GM23248 (cell line): ENCODE results near the gene BEAN1. TPM values are rescaled to one million over a fixed set of nuclear protein-coding genes. Genes with fewer than 3 reads are reported as not detected.

Experiments
- DNase-seq: peaks from one replicate; pipeline ENCODE4 v3.0.0-alpha.2; 2015
- H2AFZ ChIP-seq: fragments of 200-600 bp; sonication (generic); 2 replicates; pipeline ENCODE4 v1.6.1; 2016; ENCODE audit warnings: antibody characterized with exemption
- H3F3A ChIP-seq: fragments of 200-600 bp; sonication (generic); 2 replicates; pipeline ENCODE4 v1.6.1; 2016; ENCODE audit warnings: mild to moderate bottlenecking, antibody characterized with exemption, mixed run types; ENCODE audit not compliant: insufficient read depth
- H3K27ac ChIP-seq: fragments of 200-600 bp; sonication (generic); 2 replicates; pipeline ENCODE4 v1.5.1; 2016; ENCODE audit warnings: mild to moderate bottlenecking
- H3K27me3 ChIP-seq: fragments of 200-600 bp; sonication (generic); replicated peaks from 2 replicates; pipeline ENCODE4 v1.6.1; 2016; ENCODE audit warnings: mild to moderate bottlenecking; ENCODE audit not compliant: insufficient read depth
- H3K36me3 ChIP-seq: fragments of 200-600 bp; sonication (generic); 2 replicates; pipeline ENCODE4 v1.6.1; 2016; ENCODE audit warnings: low read depth, mild to moderate bottlenecking
- H3K4me1 ChIP-seq: fragments of 200-600 bp; sonication (generic); 2 replicates; pipeline ENCODE4 v1.6.1; 2016; ENCODE audit warnings: mild to moderate bottlenecking; ENCODE audit not compliant: insufficient read depth
- H3K4me2 ChIP-seq: fragments of 200-600 bp; sonication (generic); one replicate; pipeline ENCODE4 v1.6.1; 2016; ENCODE audit warnings: mild to moderate bottlenecking; ENCODE audit not compliant: unreplicated experiment
- H3K4me3 ChIP-seq: fragments of 200-600 bp; sonication (generic); 2 replicates; pipeline ENCODE4 v1.5.1; 2016; ENCODE audit warnings: mild to moderate bottlenecking
- H3K79me2 ChIP-seq: fragments of 200-600 bp; sonication (generic); 2 replicates; pipeline ENCODE4 v1.6.1; 2016; ENCODE audit warnings: mild to moderate bottlenecking; ENCODE audit not compliant: insufficient read depth
- H3K9ac ChIP-seq: fragments of 200-600 bp; sonication (generic); 2 replicates; pipeline ENCODE4 v1.6.1; 2016; ENCODE audit warnings: mild to moderate bottlenecking
- H3K9me2 ChIP-seq: fragments of 200-600 bp; sonication (generic); 2 replicates; pipeline ENCODE4 v1.6.1; 2016; ENCODE audit warnings: mixed run types, mild to moderate bottlenecking, moderate library complexity; ENCODE audit not compliant: insufficient read depth
- H3K9me3 ChIP-seq: fragments of 200-600 bp; sonication (generic); one replicate; pipeline ENCODE4 v1.6.1; 2017; ENCODE audit warnings: low read depth
- H4K20me1 ChIP-seq: fragments of 200-600 bp; sonication (generic); 2 replicates; pipeline ENCODE4 v1.6.0; 2016; ENCODE audit not compliant: insufficient read depth
- EZH2 ChIP-seq: fragments of 200-600 bp; sonication (generic); IDR thresholded peaks from 2 replicates; pipeline ENCODE4 v1.6.1; 2018; ENCODE audit warnings: antibody characterized with exemption, mild to moderate bottlenecking; ENCODE audit not compliant: insufficient read depth, poor library complexity, severe bottlenecking
- EZH2phosphoT487 ChIP-seq: fragments of 200-600 bp; sonication (generic); IDR thresholded peaks from 2 replicates; pipeline ENCODE4 v1.6.1; 2018; ENCODE audit warnings: antibody characterized with exemption, moderate library complexity, mild to moderate bottlenecking, low read depth; ENCODE audit not compliant: insufficient read depth
- WGBS, 2 experiments: methylation state at CpG; one replicate each; pipeline ENCODE4 v1.1.6; 2015 to 2017; ENCODE audit warnings: low lambda C conversion rate in 2 of 2, low coverage in 1 of 2; ENCODE audit errors: missing lambda C conversion rate in 2 of 2; 5-methylcytosine and 5-hydroxymethylcytosine counted together
- in situ Hi-C: fragments of 300-500 bp; cut with MboI; formaldehyde crosslinking; loops from 2 replicates; pipeline ENCODE4 v1.15.0; 2020
- polyA plus RNA-seq: library from polyadenylated mRNA; unstranded; fragments of >200 nt; fragmentation: Nextera tagmentation; extraction: Ambion mirVana; gene quantifications from 2 replicates; pipeline ENCODE4 v1.2.1, GENCODE V29; 2016
- total RNA-seq: library from RNA; depleted of rRNA; stranded (reverse); fragments of >200 nt; shearing (Covaris generic); gene quantifications from 2 replicates; pipeline ENCODE4 v1.2.3, GENCODE V29; 2014

BEAN1 gene
- total and polyA plus RNA-seq, 2 experiments from 2014 or later = 0.32 to 0.50 TPM

DNA sequence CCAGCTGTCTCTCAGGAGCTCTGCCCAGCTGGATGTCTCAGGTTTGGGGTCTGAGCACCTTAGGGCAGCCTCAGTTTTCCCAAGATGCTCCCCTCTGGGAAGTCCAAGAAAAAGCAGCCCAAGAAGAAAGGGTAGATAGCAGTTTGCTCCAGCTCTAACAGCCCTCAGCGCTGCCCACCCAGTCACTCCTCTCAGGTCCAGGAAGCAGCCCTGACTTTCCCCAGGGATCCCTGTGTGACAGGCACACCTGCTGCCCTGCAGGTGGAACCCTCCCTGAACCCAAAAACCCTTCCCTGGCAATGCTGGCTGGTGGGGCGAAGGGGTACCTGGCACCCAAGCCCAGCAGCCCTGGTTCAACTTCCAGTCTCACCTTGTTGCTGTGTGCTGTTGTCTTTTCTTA, 48.1 kb downstream of the BEAN1 start:
- Histone ChIP-seq H3K9me3 (no peaks in the 10 kb centered on the region), H3K4me3 (no peak overlapping the region), H4K20me1 (no peaks in the 10 kb centered on the region), H3K27me3 (no peaks in the 10 kb centered on the region), H3K4me2 (no peak overlapping the region), H3K9me2 (no peaks in the 10 kb centered on the region), H3K79me2 (no peaks in the 10 kb centered on the region), H2AFZ (no peak overlapping the region), H3F3A (no peaks in the 10 kb centered on the region), H3K36me3 (no peaks in the 10 kb centered on the region), H3K27ac (no peak overlapping the region), H3K4me1 (no peaks in the 10 kb centered on the region), H3K9ac (no peak overlapping the region)
- 68 to 88% methylated on average over 2 of the region's 2 CpGs for WGBS, 2 experiments
- TF ChIP-seq EZH2 = no peak
- no peak for TF ChIP-seq EZH2phosphoT487
- in situ Hi-C loops = no loop called here
- no peak for DNase-seq

DNA sequence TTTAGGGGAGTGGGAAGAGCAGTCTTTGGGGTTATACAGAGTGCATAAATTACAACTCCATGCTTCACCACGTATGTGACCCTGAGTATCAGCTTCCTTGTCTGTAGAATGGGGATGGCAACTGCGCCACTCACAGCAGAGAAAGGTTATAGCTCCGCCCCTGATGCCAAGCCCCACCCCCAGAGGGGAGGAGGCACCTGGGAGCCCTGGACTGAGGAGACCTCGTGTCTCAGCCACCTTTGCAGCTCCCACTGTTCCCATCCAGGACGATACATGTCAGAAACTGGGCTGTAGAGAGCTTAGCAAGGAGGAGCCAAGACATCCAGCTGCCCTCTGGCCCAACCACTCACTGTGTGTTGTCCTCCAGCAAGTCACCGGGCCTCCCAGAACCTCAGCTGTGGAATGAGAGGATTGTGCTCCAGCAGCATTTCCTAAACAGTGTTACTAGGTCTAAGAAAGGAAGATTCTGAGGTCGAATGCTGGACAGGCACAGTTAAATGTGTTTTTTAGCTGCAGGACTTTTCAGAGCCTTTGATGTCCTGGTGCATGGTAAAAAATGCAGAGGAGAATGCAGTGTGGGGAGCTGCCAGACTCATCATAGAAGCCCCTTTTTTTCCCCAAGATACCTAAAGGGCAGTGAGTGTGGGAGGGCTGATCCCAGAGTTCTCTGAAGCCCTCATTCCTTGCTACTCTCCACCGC, 49.4 kb downstream of the BEAN1 start:
- peak; percentile 27 for DNase-seq
- no peaks in the 10 kb centered on the region for H3K36me3 ChIP-seq
- no peaks in the 10 kb centered on the region for H3K9me3 ChIP-seq
- no peaks in the 10 kb centered on the region for H4K20me1 ChIP-seq
- WGBS, 2 experiments = 47 to 48% methylated on average over 8 of the region's 8 CpGs
- no peak overlapping the region for H3K9ac ChIP-seq
- H2AFZ ChIP-seq = no peak overlapping the region
- no peaks in the 10 kb centered on the region for H3K9me2 ChIP-seq
- in situ Hi-C loops = no loop called here
- no peak overlapping the region for H3K27ac ChIP-seq
- TF ChIP-seq EZH2 = no peak
- TF ChIP-seq EZH2phosphoT487 = no peak
- no peaks in the 10 kb centered on the region for H3F3A ChIP-seq
- H3K4me2 ChIP-seq = no peak overlapping the region
- no peak overlapping the region for H3K4me3 ChIP-seq
- no peaks in the 10 kb centered on the region for H3K4me1 ChIP-seq
- no peaks in the 10 kb centered on the region for H3K27me3 ChIP-seq
- H3K79me2 ChIP-seq = no peaks in the 10 kb centered on the region

DNA sequence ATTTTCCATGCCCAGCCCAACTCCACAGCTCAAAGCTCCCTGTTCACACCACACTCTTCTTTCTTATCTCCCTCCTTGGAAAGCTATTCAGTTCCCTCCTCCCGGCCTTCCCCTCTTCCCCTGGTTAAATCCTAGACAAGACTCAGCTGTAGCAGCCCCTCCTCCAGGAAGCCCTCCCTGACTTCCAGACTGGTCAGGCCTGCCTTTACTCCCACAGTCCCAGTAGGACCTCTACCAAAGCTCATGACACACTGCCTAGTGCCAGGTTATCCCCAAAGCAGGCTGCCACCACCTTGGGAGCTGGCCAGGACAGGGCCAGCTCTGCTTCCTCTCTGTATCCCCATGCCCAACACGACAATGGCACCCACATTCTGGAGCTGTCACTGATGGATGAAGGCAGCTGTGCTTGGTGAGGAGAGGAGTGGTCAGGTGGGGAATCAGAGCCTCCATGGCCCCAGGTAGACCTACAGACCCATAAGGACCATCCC, 50.0 kb downstream of the BEAN1 start:
- H3K36me3 ChIP-seq = no peaks in the 10 kb centered on the region
- H3K27me3 ChIP-seq = no peaks in the 10 kb centered on the region
- H3K9ac ChIP-seq = no peak overlapping the region
- DNase-seq = no peak
- H3K27ac ChIP-seq = no peak overlapping the region
- WGBS, 2 experiments = 51 to 71% methylated on average over 2 of the region's 2 CpGs
- no peak overlapping the region for H3K4me3 ChIP-seq
- in situ Hi-C loops = no loop called here
- H3K9me3 ChIP-seq = no peaks in the 10 kb centered on the region
- no peaks in the 10 kb centered on the region for H3K4me1 ChIP-seq
- H3K79me2 ChIP-seq = no peaks in the 10 kb centered on the region
- no peaks in the 10 kb centered on the region for H3K9me2 ChIP-seq
- H3F3A ChIP-seq = no peaks in the 10 kb centered on the region
- H2AFZ ChIP-seq = no peak overlapping the region
- no peaks in the 10 kb centered on the region for H4K20me1 ChIP-seq
- no peak for TF ChIP-seq EZH2
- TF ChIP-seq EZH2phosphoT487 = no peak
- no peak overlapping the region for H3K4me2 ChIP-seq

DNA sequence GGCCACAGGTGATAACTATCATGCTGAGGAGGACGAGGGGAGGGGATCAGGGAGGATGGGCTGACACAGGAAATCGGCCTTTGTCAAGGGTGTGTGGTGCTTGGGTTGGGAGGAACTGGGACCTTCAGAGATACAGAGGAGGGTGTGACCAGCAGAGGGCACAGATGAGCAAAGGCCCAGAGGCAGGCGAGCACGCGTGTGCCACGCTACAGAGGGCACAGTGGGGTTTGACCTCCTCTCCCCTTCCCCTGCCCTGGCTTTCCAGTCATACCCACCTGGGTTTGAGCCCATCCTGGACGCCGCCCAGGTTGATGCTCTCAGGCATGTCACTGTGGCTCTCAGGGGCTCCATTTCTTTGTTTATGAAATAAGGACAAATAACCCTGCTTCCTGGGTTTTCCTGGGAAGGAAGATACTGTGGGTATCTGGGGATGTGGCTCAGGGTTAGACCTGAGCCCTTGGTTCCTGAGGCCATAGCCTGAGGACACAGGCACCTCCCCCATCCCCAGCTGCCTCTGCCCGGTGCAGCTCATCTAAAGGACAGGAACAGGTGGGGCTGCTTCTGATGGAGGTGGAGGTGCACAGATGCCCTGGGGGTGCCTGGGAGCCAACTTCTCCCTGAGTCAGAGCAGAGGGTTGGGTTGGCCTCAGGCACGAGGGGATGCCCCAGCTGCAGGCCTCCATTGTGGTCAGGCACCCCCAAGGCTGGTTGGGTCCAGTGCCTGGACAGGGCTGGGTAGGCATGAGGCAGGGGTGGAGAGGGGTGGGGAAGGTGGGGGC, 51.8 kb downstream of the BEAN1 start:
- in situ Hi-C loops = no loop called here
- H3K79me2 ChIP-seq = no peaks in the 10 kb centered on the region
- WGBS, 2 experiments = 28 to 33% methylated on average over 9 to 10 of the region's 10 CpGs
- peak; percentile 77 for DNase-seq
- H3K4me2 ChIP-seq = no peak overlapping the region
- H3K9me2 ChIP-seq = no peaks in the 10 kb centered on the region
- H3F3A ChIP-seq = no peaks in the 10 kb centered on the region
- H2AFZ ChIP-seq = peak overlapping the region; percentile 53; the same call in 1 of the 2 replicates
- no peaks in the 10 kb centered on the region for H3K36me3 ChIP-seq
- H3K9me3 ChIP-seq = no peaks in the 10 kb centered on the region
- no peak overlapping the region for H3K4me3 ChIP-seq
- H3K27me3 ChIP-seq = no peaks in the 10 kb centered on the region
- TF ChIP-seq EZH2phosphoT487 (no peak), EZH2 (no peak)
- no peaks in the 10 kb centered on the region for H4K20me1 ChIP-seq
- H3K27ac ChIP-seq = no peak overlapping the region
- H3K4me1 ChIP-seq = no peaks in the 10 kb centered on the region
- H3K9ac ChIP-seq = no peak overlapping the region
